Retina (tissue), 1 donor: Measurements from ENCODE around the gene ALPI.

ENCODE experiments used
- DNase-seq: peaks from one replicate; pipeline ENCODE4 v3.0.0-alpha.2; 2016

Gene ALPI

GRCh38 chr2:232465061-232465460 is 9.1 kb downstream of the ALPI start:
- no peak for DNase-seq

DNA sequence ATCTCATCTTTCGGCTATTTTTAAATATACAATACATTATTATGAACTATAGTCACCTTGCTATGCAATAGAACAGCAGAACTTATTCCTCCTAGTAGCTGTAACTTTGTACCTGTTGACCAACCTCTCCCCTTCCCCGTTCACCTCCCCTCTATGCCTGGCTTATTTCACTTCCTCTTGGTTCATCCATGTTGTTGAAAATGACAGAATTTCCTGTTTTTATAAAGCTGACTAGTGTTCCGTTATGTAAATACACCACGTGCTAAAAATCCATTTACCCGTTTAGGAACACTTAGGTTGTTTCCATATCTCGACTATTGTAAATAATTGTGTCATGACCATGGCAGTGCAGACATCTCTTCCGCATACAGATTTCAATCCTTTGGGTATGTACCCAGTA is 10.3 kb downstream of the ALPI start:
- DNase-seq: no peak

GRCh38 chr2:232473467-232473890 is 17.5 kb downstream of the ALPI start:
- no peak for DNase-seq

- no peak for DNase-seq
These were observed 20.1 kb downstream of the ALPI start for GRCh38 chr2:232476045-232476444.

DNA sequence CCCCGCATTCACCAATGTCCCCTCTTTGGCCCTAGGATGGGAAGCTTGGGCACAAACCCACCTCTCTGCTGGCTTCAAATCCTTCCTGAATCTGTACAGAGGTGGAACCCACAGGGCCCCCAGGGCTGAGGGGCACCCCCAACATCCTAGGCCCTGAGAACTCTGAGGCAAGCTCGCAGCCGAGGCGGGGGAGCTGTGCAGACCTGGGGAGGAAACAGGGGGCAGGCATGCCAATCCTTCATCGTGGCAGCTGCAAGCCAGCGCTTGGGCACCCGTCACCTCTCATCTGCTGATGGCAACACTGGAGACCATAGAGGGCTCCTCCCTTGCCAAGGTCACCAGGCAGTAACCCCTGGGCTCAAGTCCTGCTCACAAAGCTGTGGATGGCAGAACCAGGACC is 20.8 kb downstream of the ALPI start:
- DNase-seq: no peak

DNA sequence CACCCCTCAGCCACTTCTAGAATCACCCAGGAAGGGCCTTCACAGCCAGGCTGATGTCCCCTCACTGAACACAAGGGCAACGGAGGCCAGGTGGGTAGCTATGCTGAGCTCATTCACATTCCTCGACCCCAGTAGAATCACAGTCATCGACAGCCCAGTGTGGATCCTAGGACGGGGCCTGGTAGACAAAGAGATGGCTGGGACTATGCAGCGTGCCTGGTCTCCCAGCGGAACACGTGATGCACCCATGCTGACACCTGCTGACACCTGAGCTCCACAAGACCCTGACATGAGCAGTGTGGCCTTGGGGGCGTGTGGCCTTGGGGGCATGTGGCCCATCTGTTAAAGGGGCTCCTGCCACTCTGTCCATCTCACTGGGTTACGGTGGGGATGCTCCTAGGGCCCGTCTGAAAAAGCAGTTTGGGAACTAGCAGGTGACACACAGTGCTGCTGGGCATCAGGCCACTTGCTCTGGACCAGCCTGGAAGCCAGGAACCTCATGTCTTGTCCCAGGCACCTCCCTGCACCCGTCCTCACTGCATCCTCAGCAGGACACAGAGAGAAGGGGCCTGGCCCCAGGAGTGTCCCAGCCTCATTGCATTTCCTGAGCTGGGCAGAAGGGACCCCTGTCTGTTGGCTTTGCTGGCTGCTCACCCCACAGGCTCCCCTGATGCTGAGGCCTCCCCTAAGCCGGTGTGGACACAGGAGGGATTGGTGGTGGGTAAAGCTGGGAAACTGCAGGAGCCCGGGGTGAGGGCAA is 22.0 kb downstream of the ALPI start:
- no peak for DNase-seq

DNA sequence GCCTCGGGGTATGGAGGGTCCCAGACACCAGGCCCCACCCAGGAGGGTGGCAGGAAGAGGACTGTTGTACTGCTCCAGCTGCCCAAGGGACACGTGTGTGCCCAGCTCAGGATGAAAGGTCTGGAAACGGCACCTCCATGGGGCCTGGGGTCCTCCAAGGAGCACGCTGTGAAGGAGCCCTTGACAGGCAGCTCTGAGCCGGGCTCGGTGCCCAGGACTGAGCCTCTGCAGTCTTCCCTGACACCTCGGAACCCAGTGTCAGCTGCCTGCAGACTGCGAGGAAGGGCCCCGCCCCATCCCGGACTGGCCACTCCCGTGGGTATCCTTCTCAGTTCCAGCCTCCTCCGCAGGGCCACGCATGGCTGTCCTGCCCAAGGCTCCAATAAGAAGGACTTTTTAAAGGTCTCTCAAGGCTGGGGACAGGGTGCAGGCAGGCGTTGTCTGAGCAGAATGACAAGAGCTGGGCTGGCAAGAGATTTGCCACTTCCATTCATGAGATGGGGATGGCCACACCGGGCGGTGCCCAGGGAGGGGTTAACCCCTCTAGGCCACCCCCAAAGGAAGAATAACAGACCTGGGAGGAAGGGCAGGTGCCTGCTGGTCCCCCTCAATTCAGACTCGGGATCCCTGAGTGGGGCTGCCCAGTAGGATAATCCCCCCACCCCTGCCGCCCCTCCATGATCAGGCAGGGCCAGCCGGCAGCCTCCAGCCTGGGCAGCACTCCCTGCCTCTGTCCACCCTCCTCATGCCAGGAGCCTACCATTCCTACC is 22.8 kb downstream of the ALPI start:
- DNase-seq: no peak

- DNase-seq: no peak
These were observed 23.6 kb downstream of the ALPI start for GRCh38 chr2:232479341-232480200.

DNA sequence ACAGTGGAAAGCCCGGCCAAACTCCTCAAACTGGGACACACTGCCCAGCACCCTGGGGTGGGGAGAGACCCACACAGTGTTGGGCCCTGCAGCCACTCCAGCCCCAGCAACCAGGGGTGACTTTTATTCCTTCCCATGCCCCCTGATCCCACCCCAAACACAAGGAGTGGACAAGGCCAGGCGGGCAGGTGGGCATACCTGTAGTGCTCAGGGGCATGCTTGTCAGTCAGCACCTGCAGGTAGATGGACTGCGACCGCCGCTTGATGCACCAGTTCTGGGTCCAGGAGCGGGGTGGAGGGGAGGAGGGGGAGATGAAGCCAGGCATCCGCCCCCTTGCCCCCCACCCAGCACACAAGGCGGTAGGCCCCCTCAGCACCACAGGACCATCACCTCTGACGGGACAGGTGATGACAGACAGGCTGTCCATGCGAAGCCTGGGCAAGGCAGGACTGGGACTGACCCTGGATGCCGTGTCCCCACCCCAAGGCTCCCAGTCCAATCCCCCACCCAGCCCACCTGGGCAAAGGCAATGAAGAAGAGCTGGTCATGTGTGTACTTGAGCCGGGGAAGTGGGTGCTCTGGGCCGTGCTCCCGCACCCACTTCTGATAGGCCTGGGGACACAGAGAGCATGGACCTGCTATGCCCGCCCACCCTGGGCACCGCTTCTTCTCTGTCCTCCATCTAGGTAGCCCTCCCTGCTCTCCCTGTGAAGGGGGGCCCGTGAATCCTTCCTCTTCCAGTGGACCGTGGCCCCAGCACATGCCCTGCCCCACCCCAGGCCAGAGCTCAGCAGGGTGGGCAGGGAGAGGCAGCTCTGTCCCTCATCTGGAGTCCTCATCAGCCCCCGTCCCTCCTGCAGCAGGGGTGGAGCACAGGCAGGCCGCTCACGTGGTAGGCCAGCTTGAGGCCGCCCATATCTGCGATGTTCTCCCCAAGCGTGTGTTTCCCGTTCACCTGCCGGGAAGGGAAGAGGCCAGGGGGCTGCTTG is 24.5 kb downstream of the ALPI start:
- no peak for DNase-seq

- DNase-seq: no peak
These were observed 25.6 kb downstream of the ALPI start for GRCh38 chr2:232481322-232482140.

GRCh38 chr2:232482301-232483238 is 26.6 kb downstream of the ALPI start:
- no peak for DNase-seq

GRCh38 chr2:232483311-232483922 is 27.5 kb downstream of the ALPI start:
- no peak for DNase-seq

GRCh38 chr2:232483923-232484627 is 28.1 kb downstream of the ALPI start:
- no peak for DNase-seq

- DNase-seq: no peak
These were observed 28.8 kb downstream of the ALPI start for GRCh38 chr2:232484628-232485347.

DNA sequence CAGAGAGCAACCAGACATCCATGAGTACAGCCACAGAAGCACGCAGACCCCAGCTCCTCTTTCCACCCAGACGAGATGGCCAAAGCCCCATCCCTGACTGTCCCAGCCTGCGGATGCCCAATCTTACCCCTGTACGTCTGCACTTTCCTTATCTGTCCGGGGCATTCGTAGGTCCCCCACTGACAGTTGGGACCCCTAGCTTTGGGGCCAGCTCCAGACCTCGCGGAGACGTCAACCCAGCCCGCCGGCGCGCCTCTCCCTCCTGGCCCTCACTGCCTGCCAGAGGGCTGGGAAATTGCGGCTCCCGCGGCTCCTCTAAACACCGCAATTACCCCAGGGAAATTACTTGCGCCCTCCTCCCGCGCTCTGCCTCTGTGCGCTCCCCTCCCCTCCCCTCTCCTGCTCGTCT is 29.4 kb downstream of the ALPI start:
- DNase-seq: no peak

- DNase-seq: peak; percentile 74
These were observed 30.0 kb downstream of the ALPI start for GRCh38 chr2:232485757-232486557.
